Smooth muscle cell (in vitro differentiated cells): Measurements from ENCODE around the gene INPP5K. TPM values are rescaled to one million over a fixed set of nuclear protein-coding genes. Genes with fewer than 3 reads are reported as not detected.
"Not testable (repeated sequence)": the region's sequence is repeated elsewhere in the genome, so short reads cannot be mapped to it uniquely, and the experiment has no call there.

Experiments
- DNase-seq: peaks from one replicate; lab custom pipeline; 2025; ENCODE audit not compliant: unreplicated experiment; lab: John Stamatoyannopoulos, UW
- H2AFZ ChIP-seq: fragments of 200-600 bp; sonication (generic); 2 replicates; pipeline ENCODE4 v1.6.0; 2016; ENCODE audit warnings: antibody characterized with exemption, low read depth, mild to moderate bottlenecking
- H3F3A ChIP-seq: fragments of 200-600 bp; sonication (generic); 2 replicates; pipeline ENCODE4 v1.6.0; 2017; ENCODE audit warnings: antibody characterized with exemption, low read depth
- H3K27ac ChIP-seq: fragments of 200-600 bp; sonication (generic); 2 replicates; pipeline ENCODE4 v1.5.1; 2016; ENCODE audit warnings: low read depth, mild to moderate bottlenecking
- H3K27me3 ChIP-seq: fragments of 200-600 bp; sonication (generic); 2 replicates; pipeline ENCODE4 v1.6.1; 2016; ENCODE audit warnings: low read depth, mild to moderate bottlenecking
- H3K36me3 ChIP-seq: fragments of 200-600 bp; sonication (generic); 2 replicates; pipeline ENCODE4 v1.5.1; 2016; ENCODE audit warnings: low read depth
- H3K4me1 ChIP-seq: fragments of 200-600 bp; sonication (generic); 2 replicates; pipeline ENCODE4 v1.5.1; 2016; ENCODE audit warnings: low read depth
- H3K4me2 ChIP-seq: fragments of 200-600 bp; sonication (generic); 2 replicates; pipeline ENCODE4 v1.6.0; 2016; ENCODE audit warnings: mild to moderate bottlenecking
- H3K4me3 ChIP-seq: fragments of 200-600 bp; sonication (generic); 2 replicates; pipeline ENCODE4 v1.5.1; 2016; ENCODE audit warnings: mild to moderate bottlenecking
- H3K79me2 ChIP-seq: fragments of 200-600 bp; sonication (generic); 2 replicates; pipeline ENCODE4 v1.6.0; 2016; ENCODE audit warnings: low read depth, mild to moderate bottlenecking
- H3K9ac ChIP-seq: fragments of 200-600 bp; sonication (generic); 2 replicates; pipeline ENCODE4 v1.6.0; 2016; ENCODE audit warnings: low read depth
- H3K9me3 ChIP-seq: fragments of 200-600 bp; sonication (generic); replicated peaks from 2 replicates; pipeline ENCODE4 v1.5.1; 2016; ENCODE audit warnings: low read depth
- H4K20me1 ChIP-seq: fragments of 200-600 bp; sonication (generic); 2 replicates; pipeline ENCODE4 v1.6.0; 2016; ENCODE audit warnings: low read depth
- CTCF ChIP-seq: fragments of 200-600 bp; sonication (generic); IDR thresholded peaks from 2 replicates; pipeline ENCODE4 v1.5.1; 2017; ENCODE audit warnings: borderline replicate concordance, mild to moderate bottlenecking, antibody characterized with exemption; ENCODE audit not compliant: insufficient read depth, poor library complexity, severe bottlenecking
- WGBS: methylation state at CpG from one replicate; pipeline ENCODE4 v1.1.7; 2016; ENCODE audit warnings: low lambda C conversion rate; 5-methylcytosine and 5-hydroxymethylcytosine counted together
- polyA plus RNA-seq: library from polyadenylated mRNA; unstranded; fragments of >200 nt; fragmentation: Nextera tagmentation; extraction: Ambion mirVana; gene quantifications from 2 replicates; pipeline ENCODE4 v1.2.1, GENCODE V29; 2016
- total RNA-seq: library from RNA; depleted of rRNA; stranded (reverse); fragments of >200 nt; gene quantifications from 2 replicates; pipeline ENCODE4 v1.2.3, GENCODE V29; 2014

Gene INPP5K
- total and polyA plus RNA-seq, 2 experiments from 2014 or later, result 9.6 to 12.6 TPM

DNA sequence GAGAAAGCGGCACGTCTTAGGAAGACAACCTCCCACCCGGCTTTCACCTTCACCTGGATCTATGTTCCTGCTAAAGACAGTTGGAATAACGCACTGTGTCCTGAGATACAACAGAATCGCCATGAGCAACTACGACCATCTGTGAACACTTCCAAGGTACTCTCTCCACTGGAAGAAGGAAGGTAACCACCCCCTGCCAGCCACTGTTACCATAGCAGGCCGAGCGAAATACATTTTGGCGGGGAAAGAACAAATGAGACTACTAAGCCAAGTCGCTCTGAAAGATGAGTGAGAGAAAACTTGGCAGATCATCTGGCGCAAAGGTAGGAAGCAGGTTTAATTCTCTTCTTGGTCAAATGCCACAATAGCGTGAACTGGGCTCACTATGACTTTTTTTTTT, 70.2 kb downstream of the INPP5K start:
- 98% methylated on average over 12 of the region's 12 CpGs for WGBS
- Histone ChIP-seq H4K20me1 (peaks cover 99% of the 10 kb centered on the region), H3K27me3 (no peaks in the 10 kb centered on the region), H3K36me3 (no peaks in the 10 kb centered on the region), H3K79me2 (peaks cover 99% of the 10 kb centered on the region), H3K4me1 (no peaks in the 10 kb centered on the region), H3K27ac (no peak overlapping the region), H2AFZ (no peak overlapping the region), H3K4me2 (no peak overlapping the region), H3F3A (no peaks in the 10 kb centered on the region), H3K4me3 (no peak overlapping the region), H3K9ac (no peak overlapping the region), H3K9me3 (no peaks in the 10 kb centered on the region)
- no peak for TF ChIP-seq CTCF
- no peak for DNase-seq

GRCh38 chr17:1445695-1446094, 70.7 kb downstream of the INPP5K start:
- H3K27ac ChIP-seq, H3F3A ChIP-seq, H3K36me3 ChIP-seq, DNase-seq, H3K4me1 ChIP-seq, H3K9ac ChIP-seq, H3K9me3 ChIP-seq, H3K4me3 ChIP-seq, H3K27me3 ChIP-seq, H3K4me2 ChIP-seq, H2AFZ ChIP-seq: not testable (repeated sequence)
- H4K20me1 ChIP-seq, result peaks cover 99% of the 10 kb centered on the region
- H3K79me2 ChIP-seq, result peaks cover 99% of the 10 kb centered on the region
- 96% methylated on average over 4 of the region's 4 CpGs for WGBS

Other genes starting within 250 kb of the INPP5K start
- gene BHLHA9, start 246.2 kb downstream of the INPP5K start, total RNA-seq, result not detected in 2 replicates
- not detected in 2 replicates for gene BHLHA9, start 246.2 kb downstream of the INPP5K start, polyA plus RNA-seq
- gene TRARG1, start 236.9 kb downstream of the INPP5K start, total RNA-seq, result not detected in 2 replicates
- gene TRARG1, start 236.9 kb downstream of the INPP5K start, polyA plus RNA-seq, result 0.09 TPM in 1 of 2 replicates, not detected in the other
- 586 and 662 TPM in 2 replicates for gene YWHAE, start 116.4 kb downstream of the INPP5K start, total RNA-seq
- 383 and 429 TPM in 2 replicates for gene YWHAE, start 116.4 kb downstream of the INPP5K start, polyA plus RNA-seq
- gene CRK, start 60.4 kb downstream of the INPP5K start, total RNA-seq, result 49.7 and 64.5 TPM in 2 replicates
- gene CRK, start 60.4 kb downstream of the INPP5K start, polyA plus RNA-seq, result 56.8 and 69.4 TPM in 2 replicates
- gene MYO1C, start 23.9 kb downstream of the INPP5K start, total RNA-seq, result 61.8 and 80.4 TPM in 2 replicates
- 81.5 and 99.9 TPM in 2 replicates for gene MYO1C, start 23.9 kb downstream of the INPP5K start, polyA plus RNA-seq
- gene PITPNA, start 46.2 kb upstream of the INPP5K start, total RNA-seq, result 14.4 and 26.9 TPM in 2 replicates
- gene PITPNA, start 46.2 kb upstream of the INPP5K start, polyA plus RNA-seq, result 42.7 and 47.2 TPM in 2 replicates
- 3.8 and 4.4 TPM in 2 replicates for gene SLC43A2, start 112.2 kb upstream of the INPP5K start, total RNA-seq
- gene SLC43A2, start 112.2 kb upstream of the INPP5K start, polyA plus RNA-seq, result 5.3 and 7.1 TPM in 2 replicates
- gene SCARF1, start 129.1 kb upstream of the INPP5K start, total RNA-seq, result 0.45 and 0.63 TPM in 2 replicates
- 0.11 and 0.65 TPM in 2 replicates for gene SCARF1, start 129.1 kb upstream of the INPP5K start, polyA plus RNA-seq
- gene RILP, start 133.3 kb upstream of the INPP5K start, total RNA-seq, result 5.1 and 8.4 TPM in 2 replicates
- 7.4 and 7.7 TPM in 2 replicates for gene RILP, start 133.3 kb upstream of the INPP5K start, polyA plus RNA-seq
- 99.7 and 111 TPM in 2 replicates for gene PRPF8, start 168.3 kb upstream of the INPP5K start, total RNA-seq
- gene PRPF8, start 168.3 kb upstream of the INPP5K start, polyA plus RNA-seq, result 129 and 135 TPM in 2 replicates
- gene TLCD2, start 193.8 kb upstream of the INPP5K start, total RNA-seq, result 2.5 and 3.4 TPM in 2 replicates
- gene TLCD2, start 193.8 kb upstream of the INPP5K start, polyA plus RNA-seq, result 1.9 and 3.6 TPM in 2 replicates
- gene WDR81, start 208.1 kb upstream of the INPP5K start, total RNA-seq, result 5.6 and 5.7 TPM in 2 replicates
- 9.7 TPM in 2 replicates for gene WDR81, start 208.1 kb upstream of the INPP5K start, polyA plus RNA-seq
- gene SERPINF2, start 226.3 kb upstream of the INPP5K start, total RNA-seq, result 0.18 and 0.36 TPM in 2 replicates
- gene SERPINF2, start 226.3 kb upstream of the INPP5K start, polyA plus RNA-seq, result 0.22 and 0.66 TPM in 2 replicates
- 645 and 778 TPM in 2 replicates for gene SERPINF1, start 245.4 kb upstream of the INPP5K start, total RNA-seq
- gene SERPINF1, start 245.4 kb upstream of the INPP5K start, polyA plus RNA-seq, result 370 and 498 TPM in 2 replicates